ENCODE results near the gene OR2AT4.

GRCh38 chr11:75056814-75057213 is 39.9 kb downstream of the OR2AT4 start:
- TF ChIP-seq CTCF (IDR thresholded peaks at IDR 0.05) (no peak), POLR2A (IDR thresholded peaks at IDR 0.05) (no peak)
